SK-N-SH treated with all-trans-retinoic acid at 6 μM for 48 hours (cell line): ENCODE data around the gene STOX1.

Source experiments
- ATAC-seq: fragments of 200-7000 bp; cut with Tn5 transposase; 3 replicates; pipeline ENCODE4 v1.9.1; 2020; ENCODE audit warnings: mild to moderate bottlenecking, moderate library complexity
- ARNTL ChIP-seq: fragments of 450-650 bp; formaldehyde crosslinking; IDR thresholded peaks from 2 replicates; pipeline ENCODE4 v1.5.0; 2020; ENCODE audit warnings: low read depth, mild to moderate bottlenecking, moderate library complexity, borderline replicate concordance
- BACH2 ChIP-seq: fragments of 250-450 bp; sonication (Bioruptor Pico); IDR thresholded peaks from 2 replicates; pipeline ENCODE4 v1.9.0; 2021; ENCODE audit warnings: mild to moderate bottlenecking, borderline replicate concordance
- CREB5 ChIP-seq: fragments of 250-450 bp; sonication (Bioruptor Pico); IDR thresholded peaks from 2 replicates; pipeline ENCODE4 v1.5.1; 2020; ENCODE audit warnings: low read depth, mild to moderate bottlenecking, moderate library complexity
- CSDC2 ChIP-seq: fragments of 250-450 bp; sonication (Bioruptor Pico); IDR thresholded peaks from 2 replicates; pipeline ENCODE4 v1.5.0; 2020; ENCODE audit warnings: mild to moderate bottlenecking, moderate library complexity
- CSRNP3 ChIP-seq: fragments of 250-450 bp; sonication (Bioruptor Pico); IDR thresholded peaks from 2 replicates; pipeline ENCODE4 v1.5.1; 2021; ENCODE audit warnings: mild to moderate bottlenecking, moderate library complexity
- GLIS3 ChIP-seq: fragments of 250-450 bp; sonication (Bioruptor Pico); IDR thresholded peaks from 2 replicates; pipeline ENCODE4 v1.5.0; 2020; ENCODE audit warnings: mild to moderate bottlenecking, moderate library complexity
- ISL1 ChIP-seq: fragments of 250-450 bp; sonication (Bioruptor Pico); IDR thresholded peaks from 2 replicates; pipeline ENCODE4 v2.1.2; 2022; ENCODE audit warnings: mild to moderate bottlenecking, moderate library complexity
- OSR1 ChIP-seq: fragments of 250-450 bp; sonication (Bioruptor Pico); IDR thresholded peaks from 2 replicates; pipeline ENCODE4 v1.8.0; 2022; ENCODE audit warnings: moderate library complexity, mild to moderate bottlenecking, inconsistent platforms
- PATZ1 ChIP-seq: fragments of 250-450 bp; sonication (Bioruptor Pico); IDR thresholded peaks from 2 replicates; pipeline ENCODE4 v1.8.0; 2020; ENCODE audit warnings: mild to moderate bottlenecking, moderate library complexity, borderline replicate concordance
- POU6F1 ChIP-seq: fragments of 250-450 bp; sonication (Bioruptor Pico); IDR thresholded peaks from 2 replicates; pipeline ENCODE4 v1.8.0; 2021; ENCODE audit warnings: low read depth, mild to moderate bottlenecking, moderate library complexity, borderline replicate concordance
- PPARA ChIP-seq: fragments of 250-450 bp; sonication (Bioruptor Pico); IDR thresholded peaks from 2 replicates; pipeline ENCODE4 v1.5.0; 2020; ENCODE audit warnings: mild to moderate bottlenecking, borderline replicate concordance
- RARB ChIP-seq: fragments of 250-450 bp; sonication (Bioruptor Pico); IDR thresholded peaks from 2 replicates; pipeline ENCODE4 v1.8.0; 2021; ENCODE audit warnings: mild to moderate bottlenecking, moderate library complexity
- SNAI2 ChIP-seq: fragments of 250-450 bp; sonication (Bioruptor Pico); IDR thresholded peaks from 2 replicates; pipeline ENCODE4 v1.5.0; 2020; ENCODE audit warnings: mild to moderate bottlenecking, moderate library complexity
- TCF4 ChIP-seq: fragments of 250-450 bp; sonication (Bioruptor Pico); IDR thresholded peaks from 2 replicates; pipeline ENCODE4 v1.8.0; 2021; ENCODE audit warnings: mild to moderate bottlenecking, moderate library complexity, borderline replicate concordance
- TOX ChIP-seq: fragments of 250-450 bp; sonication (Bioruptor Pico); IDR thresholded peaks from 2 replicates; pipeline ENCODE4 v1.8.0; 2021; ENCODE audit warnings: mild to moderate bottlenecking, moderate library complexity, borderline replicate concordance
- TSHZ2 ChIP-seq: fragments of 250-450 bp; sonication (Bioruptor Pico); IDR thresholded peaks from 2 replicates; pipeline ENCODE4 v1.5.0; 2020; ENCODE audit warnings: mild to moderate bottlenecking, moderate library complexity
- ZC3H10 ChIP-seq: fragments of 250-450 bp; sonication (Bioruptor Pico); IDR thresholded peaks from 2 replicates; pipeline ENCODE4 v1.5.1; 2021; ENCODE audit warnings: mild to moderate bottlenecking, moderate library complexity
- ZFP3 ChIP-seq: fragments of 250-450 bp; sonication (Bioruptor Pico); IDR thresholded peaks from 2 replicates; pipeline ENCODE4 v1.5.0; 2020; ENCODE audit warnings: mild to moderate bottlenecking, moderate library complexity
- ZFP30 ChIP-seq: fragments of 450-650 bp; formaldehyde crosslinking; IDR thresholded peaks from 2 replicates; pipeline ENCODE4 v1.5.0; 2022; ENCODE audit warnings: mild to moderate bottlenecking, moderate library complexity
- ZNF565 ChIP-seq: fragments of 450-650 bp; formaldehyde crosslinking; conservative IDR thresholded peaks from 2 replicates; pipeline ENCODE4 v1.5.0; 2020; ENCODE audit warnings: low read depth, mild to moderate bottlenecking, moderate library complexity
- ZNF70 ChIP-seq: fragments of 450-650 bp; formaldehyde crosslinking; IDR thresholded peaks from 2 replicates; pipeline ENCODE4 v1.5.0; 2020; ENCODE audit warnings: mild to moderate bottlenecking, moderate library complexity

The STOX1 gene

GRCh38 chr10:68792115-68792514 is 35.2 kb upstream of the STOX1 start:
- ATAC-seq = peak; percentile 16; the same call in 1 of the 3 replicates

GRCh38 chr10:68795886-68796532 is 31.3 kb upstream of the STOX1 start:
- ATAC-seq = peak; percentile 12; the same call in 1 of the 3 replicates
- TF ChIP-seq SNAI2 (CRISPR knock-in tag) = no peak
- TF ChIP-seq ZNF565 (CRISPR knock-in tag) = no peak
- no peak for TF ChIP-seq ZNF70
- TF ChIP-seq ZC3H10 (CRISPR knock-in tag) = no peak
- TF ChIP-seq GLIS3 (CRISPR knock-in tag) = no peak
- no peak for TF ChIP-seq CSDC2 (CRISPR knock-in tag)
- TF ChIP-seq POU6F1 (CRISPR knock-in tag) = no peak
- no peak for TF ChIP-seq TSHZ2
- no peak for TF ChIP-seq ZFP30 (CRISPR knock-in tag)
- no peak for TF ChIP-seq BACH2 (CRISPR knock-in tag)
- TF ChIP-seq CSRNP3 = no peak
- TF ChIP-seq TCF4 = no peak
- TF ChIP-seq RARB (CRISPR knock-in tag) = no peak
- TF ChIP-seq ISL1 = no peak
- TF ChIP-seq OSR1 (CRISPR knock-in tag) = no peak
- TF ChIP-seq ZFP3 (CRISPR knock-in tag) = no peak

More at GRCh38 chr10:68792115-68792514, 35.2 kb upstream of the STOX1 start:
- TF ChIP-seq GLIS3 (CRISPR knock-in tag) = no peak
- no peak for TF ChIP-seq ARNTL
- TF ChIP-seq TOX (CRISPR knock-in tag) = no peak
- TF ChIP-seq TCF4 = no peak
- TF ChIP-seq BACH2 (CRISPR knock-in tag) = no peak
- no peak for TF ChIP-seq PATZ1 (CRISPR knock-in tag)
- TF ChIP-seq CSDC2 (CRISPR knock-in tag) = no peak
- TF ChIP-seq ZNF565 (CRISPR knock-in tag) = no peak
- TF ChIP-seq OSR1 (CRISPR knock-in tag) = no peak
- TF ChIP-seq ZC3H10 (CRISPR knock-in tag) = no peak
- TF ChIP-seq PPARA (CRISPR knock-in tag) = no peak
- no peak for TF ChIP-seq CREB5 (CRISPR knock-in tag)
- TF ChIP-seq, all 23 proteins: peak for 0

GRCh38 chr10:68796605-68797004 is 30.7 kb upstream of the STOX1 start:
- peak; percentile 50 for ATAC-seq

More at GRCh38 chr10:68796605-68797004, 30.7 kb upstream of the STOX1 start:
- TF ChIP-seq ISL1 = peak; percentile 27; the same call in 1 of the 2 replicates
- TF ChIP-seq TCF4 = no peak
- TF ChIP-seq, all 23 proteins: peak for 1
